Adrenal gland (tissue), 12 donors: Measurements from ENCODE around the gene TPRX1. TPM values are rescaled to one million over a fixed set of nuclear protein-coding genes. Genes with fewer than 3 reads are reported as not detected.
"Not testable (repeated sequence)": the region's sequence is repeated elsewhere in the genome, so short reads cannot be mapped to it uniquely, and the experiment has no call there.

ENCODE experiments used
- DNase-seq, 7 donors: peaks; one replicate each; pipeline ENCODE4 v3.0.0-alpha.2; 2019 to 2020
- H3K27ac ChIP-seq, 5 donors: fragments of 200-600 bp; sonication (generic) in 4 of 5; 1 replicate in 3 of 5; 2 replicates in 2 of 5; pipeline versions ENCODE4 v1.5.1 to v1.8.0; 2016 to 2020; ENCODE audit warnings: mild to moderate bottlenecking in 1 of 5
- H3K27me3 ChIP-seq: fragments of 200-600 bp; 2 replicates; pipeline ENCODE4 v1.8.0; 2021
- H3K36me3 ChIP-seq, 2 donors: fragments of 200-600 bp; replicated peaks in 1 of 2; 1 replicate in 1 of 2; 2 replicates in 1 of 2; pipeline versions ENCODE4 v1.5.1 to v1.8.0; 2018 to 2022
- H3K4me1 ChIP-seq, 2 donors: fragments of 200-600 bp; replicated peaks in 1 of 2; 1 replicate in 1 of 2; 2 replicates in 1 of 2; pipeline versions ENCODE4 v1.5.1 to v1.8.0; 2018 to 2021
- H3K4me3 ChIP-seq, 4 donors: fragments of 200-600 bp; sonication (generic) in 3 of 4; one replicate each; pipeline ENCODE4 v1.5.1; 2016 to 2018
- H3K9me3 ChIP-seq, 3 donors: fragments of 200-600 bp; sonication (generic) in 1 of 3; replicated peaks in 1 of 3; 1 replicate in 2 of 3; 2 replicates in 1 of 3; pipeline versions ENCODE4 v1.5.1 to v1.8.0; 2016 to 2021
- CTCF ChIP-seq, 6 experiments: fragments of 450-650 bp in 4 of 6; fragments of 200-600 bp in 2 of 6; sonication (generic) in 1 of 6; IDR thresholded peaks; 1 replicate in 5 of 6; 2 replicates in 1 of 6; pipeline versions ENCODE4 v1.5.1 to v1.8.0; 2016 to 2021; ENCODE audit warnings: antibody characterized with exemption in 6 of 6, mild to moderate bottlenecking in 2 of 6, moderate library complexity in 1 of 6
- POLR2A ChIP-seq, 2 donors: fragments of 450-650 bp; IDR thresholded peaks; one replicate each; pipeline ENCODE4 v1.6.1; 2017; ENCODE audit warnings: antibody characterized with exemption in 2 of 2, mild to moderate bottlenecking in 2 of 2, moderate library complexity in 1 of 2
- WGBS, 4 donors: extraction: QIAGEN DNeasy Blood & Tissue Kit in 2 of 4; methylation state at CpG; one replicate each; pipeline versions ENCODE4 v1.1.5 to v1.1.7; 2013 to 2017; 5-methylcytosine and 5-hydroxymethylcytosine counted together
- intact Hi-C, 2 donors: fragments of 100-400 bp; cut with DNase I; formaldehyde crosslinking; loops; one replicate each; pipeline versions ENCODE4 v1.14.1 to v1.15.0; 2022 to 2023
- polyA plus RNA-seq, 3 donors: library from polyadenylated mRNA; stranded (reverse); fragments of 200-250 nt in 2 of 3; fragments of 350-450 nt in 1 of 3; fragmentation: Illumina TruSeq in 1 of 3; extraction: RNeasy Lipid Tissue Mini Kit (QIAGEN cat#74804) in 1 of 3; gene quantifications; one replicate each; pipeline ENCODE4 v1.2.3, GENCODE V29; 2013 to 2014
- total RNA-seq, 9 donors: library from RNA; depleted of rRNA in 4 of 9; stranded (reverse); fragments of >200 nt in 4 of 9; fragments of 120-200 nt in 1 of 9; fragmentation: NEBNext Ultra II Directional in 1 of 9; extraction: Animal tissue kit (Norgen Biotek cat#: 25700) in 1 of 9; gene quantifications; one replicate each; pipeline versions ENCODE4 v1.1.0 to v1.2.4, GENCODE V29; 2013 to 2023
- donor health status: healthy with polysubstance abuse.
- donor health status: Bipolar disorder and iron deficiency.
- donor health status: DM: yes; HTN: yes; CAD: no.
- donor health status: DM: no; HTN: no; CAD: no.
- donor health status: DM: no; HTN: no; CAD: no.
- donor health status: DM: yes; HTN: yes; CAD: no.

TPRX1 gene
- total and polyA plus RNA-seq, 12 donors, result not detected

- H3K4me1 ChIP-seq, result no peaks in the 10 kb centered on the region
- no peaks in the 10 kb centered on the region for H3K27me3 ChIP-seq
- TF ChIP-seq CTCF (IDR thresholded peaks at IDR 0.05) (no peak), POLR2A (IDR thresholded peaks at IDR 0.05) (no peak)
- WGBS, 4 donors, result 82 to 89% (median 84%) methylated on average over 6 of the region's 6 CpGs
- no peaks in the 10 kb centered on the region for H3K36me3 ChIP-seq
- no peak overlapping the region for H3K27ac ChIP-seq
- H3K4me3 ChIP-seq, result no peak overlapping the region
- no peak for DNase-seq
- intact Hi-C loops, result no loop called here
- H3K9me3 ChIP-seq, result no peaks in the 10 kb centered on the region
Observed at GRCh38 chr19:47806435-47806834, 2.1 kb upstream of the TPRX1 start.

- Histone ChIP-seq H3K4me1 (no peaks in the 10 kb centered on the region), H3K36me3 (no peaks in the 10 kb centered on the region), H3K9me3 (no peaks in the 10 kb centered on the region), H3K27me3 (no peaks in the 10 kb centered on the region), H3K27ac (no peak overlapping the region), H3K4me3 (no peak overlapping the region)
- 73 to 85% (median 78%) methylated on average over 9 to 10 of the region's 10 CpGs for WGBS, 4 donors
- intact Hi-C loops, result no loop called here
- TF ChIP-seq CTCF (IDR thresholded peaks at IDR 0.05) (no peak), POLR2A (IDR thresholded peaks at IDR 0.05) (no peak)
- no peak for DNase-seq
Observed at GRCh38 chr19:47805313-47805712, 962 bp upstream of the TPRX1 start.

DNA sequence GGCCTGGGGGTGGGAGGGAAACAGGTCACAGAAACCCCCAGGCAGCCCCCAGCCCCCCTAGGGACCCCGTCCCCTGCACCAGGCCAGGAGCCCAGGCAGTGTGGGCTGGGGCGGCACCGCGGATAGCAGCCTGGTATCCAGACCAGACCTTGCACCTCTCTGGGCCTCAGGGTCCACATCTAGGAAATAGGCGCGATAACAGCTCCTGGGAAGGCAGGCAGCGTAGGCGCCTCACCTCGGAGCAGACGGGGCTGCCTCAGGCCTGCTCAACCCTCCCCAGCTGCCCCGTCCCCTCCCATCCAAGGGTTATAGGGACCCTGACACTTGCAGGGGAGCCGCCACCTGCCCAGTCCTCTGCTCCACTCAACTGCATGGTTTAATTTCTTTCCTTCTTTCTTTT is 680 bp downstream of the TPRX1 start:
- H3K36me3 ChIP-seq, DNase-seq, H3K4me3 ChIP-seq, H3K27me3 ChIP-seq, H3K4me1 ChIP-seq, intact Hi-C loops, H3K9me3 ChIP-seq, H3K27ac ChIP-seq: not testable (repeated sequence)
- 85 to 97% methylated on average over 9 to 10 of the region's 12 CpGs; no CpG with 5 or more reads in 2 of the 4 donors for WGBS, 4 donors

DNA sequence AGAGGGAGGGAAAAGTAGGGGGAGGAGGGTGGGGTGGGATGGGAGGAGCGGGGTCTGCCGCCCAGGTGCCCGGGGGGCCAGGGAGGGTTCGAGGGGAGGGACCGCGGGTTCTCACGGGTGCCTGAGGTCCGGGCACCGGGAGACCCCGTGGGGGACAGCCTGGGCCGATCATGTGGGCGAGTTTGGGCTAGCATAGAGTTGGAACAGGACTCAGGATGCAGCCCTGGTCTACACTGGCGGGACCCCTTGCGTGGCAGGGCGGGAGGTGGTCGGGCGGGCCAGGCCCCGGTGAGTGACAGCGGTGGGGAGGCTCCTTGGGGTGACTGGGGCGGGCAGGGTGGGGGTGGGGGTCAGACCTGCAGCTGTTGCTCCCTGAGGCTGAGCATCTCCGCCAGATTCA is 1.2 kb downstream of the TPRX1 start:
- H3K9me3 ChIP-seq, DNase-seq, H3K4me3 ChIP-seq, H3K4me1 ChIP-seq, intact Hi-C loops, H3K27ac ChIP-seq, H3K36me3 ChIP-seq, H3K27me3 ChIP-seq: not testable (repeated sequence)
- WGBS, 4 donors, result 71 to 86% (median 82%) methylated on average over 9 to 20 of the region's 21 CpGs

DNA sequence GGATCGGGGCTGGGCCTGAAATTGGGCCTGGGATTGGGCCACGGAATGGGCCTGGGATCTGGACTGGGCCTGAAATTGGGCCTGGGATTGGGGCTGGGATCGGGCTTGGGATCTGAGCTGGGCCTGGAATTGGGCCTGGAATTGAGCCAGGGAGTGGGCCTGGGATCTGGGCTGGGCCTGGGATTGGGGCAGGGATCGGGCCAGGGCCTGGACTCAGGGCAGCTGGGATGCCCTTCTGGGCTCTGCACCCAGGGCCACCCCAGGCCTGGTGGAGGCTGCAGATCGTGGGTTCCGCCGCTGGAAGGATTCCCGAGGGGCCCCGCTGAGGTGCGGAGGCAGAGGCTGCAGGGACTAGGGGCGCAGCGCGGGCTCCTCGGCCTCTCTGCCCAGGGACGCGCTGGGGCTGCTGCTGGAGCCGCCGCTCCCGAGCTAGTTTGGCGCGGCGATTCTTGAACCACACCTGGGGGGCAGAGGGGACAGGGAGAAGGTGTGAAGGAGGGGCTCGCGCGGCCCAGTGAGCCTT is 1.8 kb downstream of the TPRX1 start:
- no peaks in the 10 kb centered on the region for H3K9me3 ChIP-seq
- no peak overlapping the region for H3K4me3 ChIP-seq
- peaks cover 5% of the 10 kb centered on the region for H3K27me3 ChIP-seq
- H3K36me3 ChIP-seq, result no peaks in the 10 kb centered on the region
- H3K4me1 ChIP-seq, result no peaks in the 10 kb centered on the region
- intact Hi-C loops, result no loop called here
- H3K27ac ChIP-seq, result no peak overlapping the region
- TF ChIP-seq CTCF (IDR thresholded peaks at IDR 0.05), result no peak
- TF ChIP-seq POLR2A (IDR thresholded peaks at IDR 0.05), result no peak
- 88 to 100% (median 90%) methylated on average over 2 to 18 of the region's 25 CpGs; no CpG with 5 or more reads in 1 of the 4 donors for WGBS, 4 donors
- DNase-seq, result no peak
